OCI-LY7 (cell line): ENCODE results near the gene ITM2C. TPM values are rescaled to one million over a fixed set of nuclear protein-coding genes. Genes with fewer than 3 reads are reported as not detected.

Experiments used
- BruUV-seq: library from RNA; stranded (reverse); fragments of 400-500 nt; replicated peaks from 2 replicates; lab custom pipeline; 2021; lab: Mats Ljungman, UMichigan
- CTCF ChIA-PET: fragments of 300-600 bp; sonication (Branson Sonifier 250); formaldehyde crosslinking; loops from one replicate; lab custom pipeline; 2022; ENCODE audit warnings: antibody characterized with exemption; ENCODE audit not compliant: unreplicated experiment; lab: Charles Lee
- POLR2A ChIA-PET: fragments of 300-600 bp; sonication (Branson Sonifier 250); formaldehyde crosslinking; loops from one replicate; lab custom pipeline; 2022; ENCODE audit warnings: antibody characterized with exemption; lab: Charles Lee
- DNase-seq: peaks from one replicate; pipeline ENCODE4 v3.0.0-alpha.2; 2015; ENCODE audit warnings: low spot score
- H2AFZ ChIP-seq: fragments of 200-600 bp; sonication (generic), shearing (Covaris generic); 2 replicates; pipeline ENCODE4 v1.6.1; 2014; ENCODE audit warnings: mild to moderate bottlenecking, antibody characterized with exemption, low read length, moderate library complexity
- H3K27ac ChIP-seq: fragments of 200-600 bp; sonication (generic); 2 replicates; pipeline ENCODE4 v1.5.1; 2014; ENCODE audit warnings: mixed run types, low read depth, mild to moderate bottlenecking, moderate library complexity, low read length, inconsistent platforms; ENCODE audit not compliant: poor library complexity, severe bottlenecking
- H3K36me3 ChIP-seq: fragments of 200-600 bp; sonication (generic); 2 replicates; pipeline ENCODE4 v1.6.1; 2014; ENCODE audit warnings: mild to moderate bottlenecking, antibody characterized with exemption, low read length, moderate library complexity, mixed read lengths; ENCODE audit not compliant: insufficient read depth
- H3K4me1 ChIP-seq: fragments of 200-600 bp; sonication (generic); 2 replicates; pipeline ENCODE4 v1.5.1; 2014; ENCODE audit warnings: mild to moderate bottlenecking, low read length; ENCODE audit not compliant: insufficient read depth, poor library complexity, severe bottlenecking
- H3K4me2 ChIP-seq: fragments of 200-600 bp; sonication (generic); 2 replicates; pipeline ENCODE4 v1.6.1; 2014; ENCODE audit warnings: mild to moderate bottlenecking, low read length
- H3K4me3 ChIP-seq: fragments of 200-600 bp; sonication (generic); 2 replicates; pipeline ENCODE4 v1.5.1; 2014; ENCODE audit warnings: mild to moderate bottlenecking, low read depth, low read length; ENCODE audit not compliant: poor library complexity, severe bottlenecking
- H3K79me2 ChIP-seq: fragments of 200-600 bp; sonication (generic); 2 replicates; pipeline ENCODE4 v1.6.1; 2016; ENCODE audit warnings: low read depth, mild to moderate bottlenecking, low read length, moderate library complexity, mixed read lengths; ENCODE audit not compliant: insufficient read depth
- H3K9me2 ChIP-seq: fragments of 200-600 bp; sonication (generic); 2 replicates; pipeline ENCODE4 v1.6.1; 2016; ENCODE audit warnings: mild to moderate bottlenecking, low read length, mixed read lengths; ENCODE audit not compliant: insufficient read depth
- H3K9me3 ChIP-seq: fragments of 200-600 bp; sonication (generic); 2 replicates; pipeline ENCODE4 v1.6.1; 2014; ENCODE audit warnings: mild to moderate bottlenecking, mixed run types, low read length, mixed read lengths
- H4K20me1 ChIP-seq: fragments of 200-600 bp; sonication (generic); 2 replicates; pipeline ENCODE4 v1.6.1; 2014; ENCODE audit warnings: mild to moderate bottlenecking, antibody characterized with exemption, low read length, moderate library complexity, mixed read lengths; ENCODE audit not compliant: insufficient read depth
- CTCF ChIP-seq: fragments of 200-600 bp; sonication (generic); conservative IDR thresholded peaks from 2 replicates; pipeline ENCODE4 v1.5.1; 2014; ENCODE audit warnings: mild to moderate bottlenecking, antibody characterized with exemption, low read length, moderate library complexity, mixed read lengths
- EZH2phosphoT487 ChIP-seq: fragments of 200-600 bp; sonication (generic); IDR thresholded peaks from 2 replicates; pipeline ENCODE4 v1.6.1; 2018; ENCODE audit warnings: low read depth, borderline replicate concordance, mild to moderate bottlenecking, mixed run types, antibody characterized with exemption, low read length, moderate library complexity, mixed read lengths
- intact Hi-C: fragments of 100-400 bp; cut with micrococcal nuclease; formaldehyde crosslinking; loops from one replicate; pipeline ENCODE4 v1.10.0; 2022; ENCODE audit not compliant: unreplicated experiment
- total RNA-seq, 2 experiments: library from RNA; depleted of rRNA in 1 of 2; stranded (reverse); fragments of >200 nt in 1 of 2; shearing (Covaris generic) in 1 of 2; gene quantifications; 2 replicates each; pipeline ENCODE4 v1.2.3, GENCODE V29; 2014 to 2022

Gene ITM2C
- total RNA-seq, 2 experiments from 2014 or later: not detected

- Histone ChIP-seq H3K27ac (no peak overlapping the region), H3K36me3 (no peaks in the 10 kb centered on the region), H3K4me3 (no peak overlapping the region), H3K9me2 (no peaks in the 10 kb centered on the region), H3K9me3 (no peaks in the 10 kb centered on the region), H2AFZ (no peak overlapping the region), H3K79me2 (no peaks in the 10 kb centered on the region), H3K4me2 (no peak overlapping the region), H4K20me1 (no peaks in the 10 kb centered on the region), H3K4me1 (no peaks in the 10 kb centered on the region)
- no peak for TF ChIP-seq EZH2phosphoT487
- TF ChIP-seq CTCF: no peak
- BruUV-seq: no TSS peak
- intact Hi-C loops: loop anchor here (5.0 kb wide), 1 partner anchor 72 kb away; no protein-coding TSS in a partner anchor
- DNase-seq: no peak
- POLR2A ChIA-PET: interaction anchor here (0.7 kb wide), 1 partner anchor 282 kb away, joined by 6 read pairs; no protein-coding TSS in a partner anchor
- CTCF ChIA-PET: no interaction called here
Observed at GRCh38 chr2:230919681-230920080, 54.9 kb downstream of the ITM2C start.

GRCh38 chr2:230920167-230920566, 55.4 kb downstream of the ITM2C start:
- ChIA-PET CTCF (no interaction called here), POLR2A (interaction anchor here (0.7 kb wide), 1 partner anchor 282 kb away, joined by 6 read pairs; no protein-coding TSS in a partner anchor)
- no peak overlapping the region for H3K27ac ChIP-seq
- no peak overlapping the region for H2AFZ ChIP-seq
- no peaks in the 10 kb centered on the region for H3K9me2 ChIP-seq
- H3K4me3 ChIP-seq: no peak overlapping the region
- no peaks in the 10 kb centered on the region for H3K36me3 ChIP-seq
- TF ChIP-seq EZH2phosphoT487: no peak
- TF ChIP-seq CTCF: no peak
- DNase-seq: no peak
- H3K4me2 ChIP-seq: no peak overlapping the region
- H4K20me1 ChIP-seq: no peaks in the 10 kb centered on the region
- intact Hi-C loops: loop anchor here (5.0 kb wide), 1 partner anchor 73 kb away; no protein-coding TSS in a partner anchor
- no peaks in the 10 kb centered on the region for H3K79me2 ChIP-seq
- no peaks in the 10 kb centered on the region for H3K9me3 ChIP-seq
- no TSS peak for BruUV-seq
- no peaks in the 10 kb centered on the region for H3K4me1 ChIP-seq

GRCh38 chr2:230921806-230922595, 57.3 kb downstream of the ITM2C start:
- ChIA-PET POLR2A (no interaction called here), CTCF (no interaction called here)
- Histone ChIP-seq H3K4me3 (no peak overlapping the region), H3K4me2 (no peak overlapping the region), H3K9me2 (no peaks in the 10 kb centered on the region), H3K27ac (no peak overlapping the region), H2AFZ (no peak overlapping the region), H3K36me3 (no peaks in the 10 kb centered on the region), H3K79me2 (no peaks in the 10 kb centered on the region), H4K20me1 (no peaks in the 10 kb centered on the region), H3K4me1 (no peaks in the 10 kb centered on the region), H3K9me3 (no peaks in the 10 kb centered on the region)
- DNase-seq: no peak
- no peak for TF ChIP-seq CTCF
- no peak for TF ChIP-seq EZH2phosphoT487
- no TSS peak for BruUV-seq
- intact Hi-C loops: loop anchor here (5.0 kb wide), 1 partner anchor 75 kb away; no protein-coding TSS in a partner anchor
